Transverse colon (tissue), 4 donors: ENCODE measurements around the gene SMG7.

Source experiments
- CTCF ChIP-seq, 5 experiments: fragments of 200-600 bp in 3 of 5; fragments of 450-650 bp in 2 of 5; sonication (generic) in 3 of 5; IDR thresholded peaks; 1 replicate in 2 of 5; 2 replicates in 3 of 5; pipeline ENCODE4 v1.5.1; 2016 to 2017; ENCODE audit warnings: antibody characterized with exemption in 5 of 5, inconsistent platforms in 3 of 5, mild to moderate bottlenecking in 2 of 5, moderate library complexity in 1 of 5
- EP300 ChIP-seq: sonication (generic); formaldehyde crosslinking; IDR thresholded peaks from one replicate; pipeline ENCODE4 v1.6.1; 2017; ENCODE audit warnings: antibody characterized with exemption, low read depth
- POLR2A ChIP-seq: fragments of 450-650 bp; IDR thresholded peaks from one replicate; pipeline ENCODE4 v1.6.1; 2016; ENCODE audit warnings: antibody characterized with exemption, mild to moderate bottlenecking, moderate library complexity
- POLR2AphosphoS5 ChIP-seq, 3 donors: sonication (generic); formaldehyde crosslinking; IDR thresholded peaks; one replicate each; pipeline ENCODE4 v1.6.1; 2016; ENCODE audit warnings: antibody characterized with exemption in 3 of 3

GRCh38 chr1:183584147-183584546, 111.8 kb downstream of the SMG7 start:
- TF ChIP-seq CTCF (IDR thresholded peaks at IDR 0.05) = no peak
- no peak for TF ChIP-seq POLR2A
- no peak for TF ChIP-seq POLR2AphosphoS5 (IDR thresholded peaks at IDR 0.05)
- no peak for TF ChIP-seq EP300
